CD14-positive monocyte (primary cell): ENCODE results near the gene THSD4. TPM values are rescaled to one million over a fixed set of nuclear protein-coding genes. Genes with fewer than 3 reads are reported as not detected.

Experiments used
- DNase-seq, 3 donors: peaks; one replicate each; pipeline ENCODE4 v3.0.0-alpha.2; 2011 to 2022
- H2AFZ ChIP-seq: 2 replicates; pipeline ENCODE4 v1.6.0; 2012; ENCODE audit warnings: mild to moderate bottlenecking, low read depth, low read length, inconsistent platforms; ENCODE audit not compliant: insufficient read depth, poor library complexity, severe bottlenecking
- H3K27ac ChIP-seq, 2 donors: 1 replicate in 1 of 2; 2 replicates in 1 of 2; pipeline ENCODE4 v1.5.1; 2012 to 2013; ENCODE audit warnings: low read length in 2 of 2, control low read depth in 1 of 2, inconsistent platforms in 1 of 2, low read depth in 1 of 2, mild to moderate bottlenecking in 1 of 2
- H3K27me3 ChIP-seq, 2 donors: one replicate each; pipeline versions ENCODE4 v1.6.0 to v1.6.1; 2011 to 2013; ENCODE audit warnings: low read length in 2 of 2; ENCODE audit not compliant: control insufficient read depth in 2 of 2, insufficient read depth in 2 of 2
- H3K36me3 ChIP-seq, 2 donors: replicated peaks in 1 of 2; 1 replicate in 1 of 2; 2 replicates in 1 of 2; pipeline versions ENCODE4 v1.5.1 to v1.6.1; 2012 to 2013; ENCODE audit warnings: low read length in 2 of 2, control low read depth in 1 of 2, inconsistent platforms in 1 of 2, mild to moderate bottlenecking in 1 of 2; ENCODE audit not compliant: insufficient read depth in 2 of 2, control insufficient read depth in 1 of 2
- H3K4me1 ChIP-seq, 2 donors: 1 replicate in 1 of 2; 2 replicates in 1 of 2; pipeline versions ENCODE4 v1.5.1 to v1.6.1; 2012 to 2013; ENCODE audit warnings: low read length in 2 of 2, control low read depth in 1 of 2, inconsistent platforms in 1 of 2, mild to moderate bottlenecking in 1 of 2, moderate library complexity in 1 of 2; ENCODE audit not compliant: insufficient read depth in 2 of 2, control insufficient read depth in 1 of 2
- H3K4me2 ChIP-seq: replicated peaks from 2 replicates; pipeline ENCODE3; 2012; ENCODE audit warnings: low read length, moderate library complexity, mild to moderate bottlenecking; ENCODE audit not compliant: poor library complexity, severe bottlenecking; ENCODE audit errors: extremely low read depth
- H3K4me3 ChIP-seq, 3 experiments: fragments of 200-600 bp in 1 of 3; sonication (generic) in 1 of 3; replicated peaks in 1 of 3; 1 replicate in 2 of 3; 2 replicates in 1 of 3; pipeline ENCODE4 v1.5.1; 2011 to 2013; ENCODE audit warnings: low read length in 3 of 3, mild to moderate bottlenecking in 3 of 3, control low read depth in 2 of 3, low read depth in 2 of 3, inconsistent platforms in 1 of 3, moderate library complexity in 1 of 3
- H3K79me2 ChIP-seq: 2 replicates; pipeline ENCODE4 v1.6.0; 2012; ENCODE audit warnings: mild to moderate bottlenecking, control low read depth, inconsistent platforms, low read length, moderate library complexity; ENCODE audit not compliant: insufficient read depth
- H3K9ac ChIP-seq: 2 replicates; pipeline ENCODE4 v1.6.0; 2017; ENCODE audit warnings: low read length, mild to moderate bottlenecking; ENCODE audit not compliant: insufficient read depth, poor library complexity, severe bottlenecking
- H3K9me3 ChIP-seq, 2 donors: replicated peaks in 1 of 2; 1 replicate in 1 of 2; 2 replicates in 1 of 2; pipeline versions ENCODE4 v1.5.1 to v1.6.1; 2012 to 2013; ENCODE audit warnings: low read length in 2 of 2, control low read depth in 1 of 2; ENCODE audit not compliant: control insufficient read depth in 1 of 2, insufficient read depth in 1 of 2
- H4K20me1 ChIP-seq: 2 replicates; pipeline ENCODE4 v1.6.0; 2012; ENCODE audit warnings: mild to moderate bottlenecking, low read length, control low read depth, moderate library complexity; ENCODE audit not compliant: insufficient read depth
- H3K27ac Mint-ChIP-seq, 7 donors: one replicate each; pipeline ENCODE4 v1.8.0; 2020; ENCODE audit warnings: mild to moderate bottlenecking in 7 of 7, mixed read lengths in 7 of 7, moderate library complexity in 6 of 7, inconsistent platforms in 2 of 7
- H3K27me3 Mint-ChIP-seq, 3 donors: one replicate each; pipeline ENCODE4 v1.8.0; 2021 to 2022; ENCODE audit warnings: low read depth in 3 of 3, mild to moderate bottlenecking in 3 of 3, mixed read lengths in 3 of 3, moderate library complexity in 3 of 3, inconsistent platforms in 1 of 3
- H3K36me3 Mint-ChIP-seq, 2 donors: one replicate each; pipeline ENCODE4 v1.8.0; 2020; ENCODE audit warnings: mixed read lengths in 2 of 2, inconsistent platforms in 1 of 2, mild to moderate bottlenecking in 1 of 2
- H3K4me1 Mint-ChIP-seq: one replicate; pipeline ENCODE4 v1.8.0; 2020; ENCODE audit warnings: mild to moderate bottlenecking, mixed read lengths
- H3K4me3 Mint-ChIP-seq, 2 donors: one replicate each; pipeline ENCODE4 v1.8.0; 2020; ENCODE audit warnings: mild to moderate bottlenecking in 2 of 2, mixed read lengths in 2 of 2, moderate library complexity in 1 of 2
- H3K9me3 Mint-ChIP-seq, 7 donors: one replicate each; pipeline ENCODE4 v1.8.0; 2020 to 2022; ENCODE audit warnings: mixed read lengths in 7 of 7, mild to moderate bottlenecking in 6 of 7, moderate library complexity in 6 of 7, inconsistent platforms in 2 of 7
- CTCF ChIP-seq: fragments of 200-600 bp; IDR thresholded peaks from one replicate; pipeline ENCODE4 v1.8.0; 2022; ENCODE audit warnings: antibody characterized with exemption, mild to moderate bottlenecking
- WGBS: methylation state at CpG from one replicate; pipeline ENCODE4 v1.1.5; 2013; ENCODE audit warnings: missing lambda C conversion rate; ENCODE audit not compliant: insufficient coverage; 5-methylcytosine and 5-hydroxymethylcytosine counted together
- intact Hi-C, 2 donors: fragments of 100-400 bp; cut with micrococcal nuclease; formaldehyde crosslinking; loops; one replicate each; pipeline versions ENCODE4 v1.15.0 to v1.15.1; 2023
- polyA plus RNA-seq, 3 donors: library from polyadenylated mRNA; depleted of rRNA in 1 of 3; unstranded in 2 of 3; stranded (reverse) in 1 of 3; fragments of 300-500 nt in 2 of 3; fragments of >200 nt in 1 of 3; fragmentation: Illumina TruSeq in 2 of 3; gene quantifications; 1 replicate in 2 of 3; 2 replicates in 1 of 3; pipeline ENCODE4 v1.2.3, GENCODE V29; 2012 to 2021

Gene THSD4
- polyA plus RNA-seq, 3 donors, result not detected

- H4K20me1 ChIP-seq, result no peaks in the 10 kb centered on the region
- no peaks in the 10 kb centered on the region for H3K79me2 ChIP-seq
- peaks cover 2 to 7% (median 3%) of the 10 kb centered on the region in 3 donors for H3K27me3 Mint-ChIP-seq
- TF ChIP-seq CTCF, result no peak
- no peak for DNase-seq
- no peaks in the 10 kb centered on the region for H3K9me3 ChIP-seq
- H3K27ac Mint-ChIP-seq, result no peak overlapping the region
- H3K4me3 ChIP-seq, result no peak overlapping the region
- no peak overlapping the region for H3K4me3 Mint-ChIP-seq
- 89% methylated on average over 11 of the region's 11 CpGs for WGBS
- no peak overlapping the region for H2AFZ ChIP-seq
- H3K9me3 Mint-ChIP-seq, result peaks cover 0 to 4% (median 0%) of the 10 kb centered on the region in 7 donors
- H3K9ac ChIP-seq, result no peak overlapping the region
- no peak overlapping the region for H3K4me2 ChIP-seq
- intact Hi-C loops, result no loop called here
- H3K27ac ChIP-seq, result no peak overlapping the region
- no peaks in the 10 kb centered on the region for H3K4me1 Mint-ChIP-seq
- H3K36me3 Mint-ChIP-seq, result no peaks in the 10 kb centered on the region
- no peaks in the 10 kb centered on the region for H3K36me3 ChIP-seq
- peaks cover 5 to 7% of the 10 kb centered on the region in 2 donors for H3K27me3 ChIP-seq
- no peaks in the 10 kb centered on the region for H3K4me1 ChIP-seq
Observed at GRCh38 chr15:71392861-71393283, 277.6 kb downstream of the THSD4 start.

GRCh38 chr15:71393383-71393782 is 278.1 kb downstream of the THSD4 start:
- H3K36me3 Mint-ChIP-seq, result no peaks in the 10 kb centered on the region
- TF ChIP-seq CTCF, result no peak
- H3K36me3 ChIP-seq, result no peaks in the 10 kb centered on the region
- H3K9me3 Mint-ChIP-seq, result peaks cover 0 to 4% (median 0%) of the 10 kb centered on the region in 7 donors
- H3K4me1 Mint-ChIP-seq, result no peaks in the 10 kb centered on the region
- no peak overlapping the region for H3K4me2 ChIP-seq
- no peak overlapping the region for H3K9ac ChIP-seq
- H3K27me3 Mint-ChIP-seq, result peaks cover 2 to 4% (median 3%) of the 10 kb centered on the region in 3 donors
- WGBS, result no CpG with 5 or more reads among the region's 3 CpGs
- no peak overlapping the region for H3K27ac Mint-ChIP-seq
- no peaks in the 10 kb centered on the region for H3K9me3 ChIP-seq
- H3K4me1 ChIP-seq, result no peaks in the 10 kb centered on the region
- H2AFZ ChIP-seq, result no peak overlapping the region
- no peaks in the 10 kb centered on the region for H3K79me2 ChIP-seq
- no peak overlapping the region for H3K4me3 Mint-ChIP-seq
- H3K27ac ChIP-seq, result no peak overlapping the region
- H3K27me3 ChIP-seq, result peaks cover 2% of the 10 kb centered on the region in 2 donors
- DNase-seq, result no peak
- no peak overlapping the region for H3K4me3 ChIP-seq
- intact Hi-C loops, result no loop called here
- H4K20me1 ChIP-seq, result no peaks in the 10 kb centered on the region
